GM12878 (cell line): ENCODE data around the gene RNF13. TPM values are rescaled to one million over a fixed set of nuclear protein-coding genes. Genes with fewer than 3 reads are reported as not detected.

Source experiments
- ATAC-seq: fragments of 200-7000 bp; cut with Tn5 transposase; 3 replicates; pipeline ENCODE4 v1.9.1; 2020; ENCODE audit warnings: mild to moderate bottlenecking, moderate library complexity
- BruUV-seq: library from RNA; stranded (reverse); fragments of 400-500 nt; replicated peaks from 2 replicates; lab custom pipeline; 2021; lab: Mats Ljungman, UMichigan
- CTCF ChIA-PET: fragments of 300-600 bp; sonication (Branson Sonifier 250); formaldehyde crosslinking; extraction: SDS; loops from one replicate; lab custom pipeline; 2021; ENCODE audit warnings: inconsistent platforms; lab: Yijun Ruan, JAX
- POLR2A ChIA-PET: fragments of 350-600 bp; formaldehyde crosslinking; extraction: SDS; loops from one replicate; lab custom pipeline; 2021; ENCODE audit warnings: inconsistent platforms; lab: Charles Lee
- RAD21 ChIA-PET: fragments of 300-600 bp; sonication (Branson Sonifier 250); formaldehyde crosslinking; loops from one replicate; lab custom pipeline; 2023; ENCODE audit warnings: antibody characterized with exemption; ENCODE audit not compliant: unreplicated experiment; lab: Charles Lee
- SMC1A ChIA-PET: fragments of 300-600 bp; sonication (Branson Sonifier 250); formaldehyde crosslinking; loops from one replicate; lab custom pipeline; 2023; ENCODE audit not compliant: unreplicated experiment, uncharacterized antibody; lab: Charles Lee
- DNase-seq: peaks from one replicate; pipeline ENCODE4 v3.0.0-alpha.2; 2011; ENCODE audit warnings: low read depth, low spot score
- FAIRE-seq: peaks from 3 replicates; lab custom pipeline; 2011; peaks lifted over from hg19 to GRCh38; lab: Jason Lieb, UNC
- H2AFZ ChIP-seq: 2 replicates; pipeline ENCODE4 v1.6.0; 2011; ENCODE audit warnings: low read depth, low read length, control low read depth; ENCODE audit not compliant: control insufficient read depth
- H3K27ac ChIP-seq: 2 replicates; pipeline ENCODE4 v1.5.1; 2011; ENCODE audit warnings: control low read depth; ENCODE audit not compliant: control insufficient read depth, insufficient read depth
- H3K27me3 ChIP-seq, 2 experiments: replicated peaks in 1 of 2; 2 replicates each; pipeline versions ENCODE4 v1.6.0 to v1.6.1; 2011; ENCODE audit warnings: low read length in 1 of 2; ENCODE audit not compliant: control insufficient read depth in 2 of 2, insufficient read depth in 2 of 2
- H3K36me3 ChIP-seq, 2 experiments: 2 replicates each; pipeline ENCODE4 v1.5.1; 2011; ENCODE audit warnings: low read length in 1 of 2; ENCODE audit not compliant: control insufficient read depth in 2 of 2, insufficient read depth in 2 of 2
- H3K4me1 ChIP-seq: 2 replicates; pipeline ENCODE4 v1.6.1; 2011; ENCODE audit warnings: mild to moderate bottlenecking, low read length, moderate library complexity, mixed read lengths; ENCODE audit not compliant: control insufficient read depth, insufficient read depth
- H3K4me2 ChIP-seq: 2 replicates; pipeline ENCODE4 v1.6.0; 2011; ENCODE audit warnings: control low read depth; ENCODE audit not compliant: control insufficient read depth, insufficient read depth
- H3K4me3 ChIP-seq: fragments of 200-600 bp; sonication (generic); 2 replicates; pipeline ENCODE4 v1.5.1; 2016
- H3K79me2 ChIP-seq: 2 replicates; pipeline ENCODE4 v1.6.0; 2011; ENCODE audit warnings: low read length; ENCODE audit not compliant: control insufficient read depth, insufficient read depth
- H3K9ac ChIP-seq: 2 replicates; pipeline ENCODE4 v1.8.0; 2011; ENCODE audit warnings: low read length, control low read depth, mixed read lengths; ENCODE audit not compliant: control insufficient read depth, insufficient read depth
- H3K9me3 ChIP-seq: replicated peaks from 3 replicates; pipeline ENCODE4 v1.5.1; 2011; ENCODE audit warnings: mild to moderate bottlenecking, low read length; ENCODE audit not compliant: control insufficient read depth, insufficient read depth
- H4K20me1 ChIP-seq: 2 replicates; pipeline ENCODE4 v1.6.0; 2011; ENCODE audit not compliant: control insufficient read depth, insufficient read depth
- BHLHE40 ChIP-seq, 2 experiments: fragments of 450-650 bp in 1 of 2; IDR thresholded peaks; 2 replicates each; pipeline ENCODE4 v1.6.1; 2011 to 2017; ENCODE audit warnings: low read depth in 2 of 2, borderline replicate concordance in 1 of 2, improper control_type of control experiment in 1 of 2, low read length in 1 of 2, mild to moderate bottlenecking in 1 of 2
- CREM ChIP-seq: IDR thresholded peaks from 2 replicates; pipeline ENCODE4 v1.6.1; 2014; ENCODE audit warnings: antibody characterized with exemption, low read depth
- DPF2 ChIP-seq: fragments of 450-650 bp; IDR thresholded peaks from 2 replicates; pipeline ENCODE4 v1.6.1; 2017; ENCODE audit warnings: mild to moderate bottlenecking
- EP300 ChIP-seq, 2 experiments: fragments of 150-350 bp in 1 of 2; IDR thresholded peaks; 2 replicates each; pipeline ENCODE4 v1.6.1; 2011 to 2012; ENCODE audit warnings: low read depth in 2 of 2, low read length in 2 of 2, borderline replicate concordance in 1 of 2, improper control_type of control experiment in 1 of 2, inconsistent platforms in 1 of 2; ENCODE audit not compliant: control insufficient read depth in 1 of 2
- EZH2 ChIP-seq: IDR thresholded peaks from 2 replicates; pipeline ENCODE4 v1.6.1; 2012; ENCODE audit warnings: low read depth, mild to moderate bottlenecking, control low read depth, inconsistent platforms, low read length, borderline replicate concordance; ENCODE audit not compliant: control insufficient read depth
- FOXM1 ChIP-seq: IDR thresholded peaks from 2 replicates; pipeline ENCODE4 v1.6.1; 2012; ENCODE audit warnings: low read depth, mild to moderate bottlenecking, inconsistent platforms, low read length, moderate library complexity
- HSF1 ChIP-seq: fragments of 150-350 bp; IDR thresholded peaks from 2 replicates; pipeline ENCODE4 v1.6.1; 2014; ENCODE audit warnings: mild to moderate bottlenecking, low read depth, low read length
- MLLT1 ChIP-seq: fragments of 450-650 bp; IDR thresholded peaks from 2 replicates; pipeline ENCODE4 v1.6.1; 2016; ENCODE audit warnings: mild to moderate bottlenecking
- PML ChIP-seq: IDR thresholded peaks from 2 replicates; pipeline ENCODE4 v1.6.1; 2012; ENCODE audit warnings: low read length, inconsistent platforms
- TARDBP ChIP-seq: IDR thresholded peaks from 2 replicates; pipeline ENCODE4 v1.6.1; 2016; ENCODE audit warnings: borderline replicate concordance
- ZBTB4 ChIP-seq: fragments of 450-650 bp; formaldehyde crosslinking; IDR thresholded peaks from 2 replicates; pipeline ENCODE4 v1.4.0; 2022; ENCODE audit warnings: mild to moderate bottlenecking, moderate library complexity
- WGBS: methylation state at CpG from one replicate; pipeline ENCODE4 v1.1.6; 2016; ENCODE audit warnings: low lambda C conversion rate; ENCODE audit not compliant: insufficient replicate concordance, insufficient coverage; ENCODE audit errors: missing lambda C conversion rate; 5-methylcytosine and 5-hydroxymethylcytosine counted together
- in situ Hi-C: fragments of 300-500 bp; cut with MboI; formaldehyde crosslinking; loops from 9 replicates; pipeline ENCODE4 v1.14.3; 2018; ENCODE audit warnings: mixed read lengths
- intact Hi-C: fragments of 100-400 bp; cut with micrococcal nuclease; formaldehyde crosslinking; loops from one replicate; pipeline ENCODE4 v1.14.2; 2022; ENCODE audit not compliant: unreplicated experiment
- polyA plus RNA-seq, 11 experiments: library from polyadenylated mRNA; depleted of rRNA in 4 of 11; unstranded in 6 of 11; stranded (reverse) in 5 of 11; fragments of >200 nt; fragmentation: Nextera tagmentation in 4 of 11; fragmentation: Illumina TruSeq in 1 of 11; extraction: Ambion mirVana in 4 of 11; extraction: Trizol in 1 of 11; gene quantifications; 1 replicate in 1 of 11; 2 replicates in 10 of 11; pipeline versions ENCODE4 v1.2.1 to v1.2.3, GENCODE V29; 2011 to 2016; ENCODE audit warnings: inconsistent platforms in 2 of 11, missing spikeins in 2 of 11, low read depth in 1 of 11
- total RNA-seq, 4 experiments: library from RNA; depleted of rRNA in 3 of 4; stranded (reverse); fragments of >200 nt in 3 of 4; fragmentation: Illumina TruSeq in 1 of 4; extraction: Trizol in 1 of 4; gene quantifications; 2 replicates each; pipeline versions ENCODE4 v1.2.1 to v1.2.3, GENCODE V29; 2013 to 2021

RNF13 gene
- total and polyA plus RNA-seq, 10 of the 15 experiments (the other 5 are each of a cell fraction or from before 2014, with no cell fraction given) = 18.9 to 73.4 (median 36.7) TPM

GRCh38 chr3:149872589-149872988 is 59.6 kb downstream of the RNF13 start:
- no peaks in the 10 kb centered on the region for H3K79me2 ChIP-seq
- H3K4me3 ChIP-seq = no peak overlapping the region
- no peak overlapping the region for H3K4me2 ChIP-seq
- ChIA-PET RAD21 (no interaction called here), CTCF (interaction anchor here (2.1 to 2.5 kb wide), 2 partner anchors 11 to 65 kb away, joined by 7 read pairs; no protein-coding TSS in a partner anchor), SMC1A (interaction anchor here (0.5 kb wide), 1 partner anchor 722 kb away, joined by 4 read pairs; no protein-coding TSS in a partner anchor), POLR2A (no interaction called here)
- no peak overlapping the region for H3K27ac ChIP-seq
- H3K27me3 ChIP-seq = no peaks in the 10 kb centered on the region
- intact Hi-C loops = no loop called here
- no peak for ATAC-seq
- 95% methylated on average over 2 of the region's 2 CpGs for WGBS
- H3K4me1 ChIP-seq = no peaks in the 10 kb centered on the region
- no peak overlapping the region for H3K9ac ChIP-seq
- BruUV-seq = no TSS peak
- TF ChIP-seq TARDBP (no peak), FOXM1 (no peak), PML (no peak), MLLT1 (no peak), EP300 (IDR thresholded peaks at IDR 0.05; ENCODE audit: borderline replicate concordance in 1 of 2, control insufficient read depth in 1 of 2, low read depth in 2 of 2, low read length in 2 of 2) (no peak), CREM (no peak), BHLHE40 (IDR thresholded peaks at IDR 0.05; ENCODE audit: borderline replicate concordance in 1 of 2, low read depth in 2 of 2, low read length in 1 of 2) (no peak), DPF2 (no peak), HSF1 (no peak), EZH2 (no peak), ZBTB4 (CRISPR knock-in tag) (no peak)
- FAIRE-seq = no peak
- no peaks in the 10 kb centered on the region; a peak in 1 of 4 replicates for H3K36me3 ChIP-seq
- H3K9me3 ChIP-seq = peaks cover 1% of the 10 kb centered on the region; the same call in 1 of the 3 replicates
- H2AFZ ChIP-seq = no peak overlapping the region
- in situ Hi-C loops = no loop called here
- H4K20me1 ChIP-seq = no peaks in the 10 kb centered on the region
- no peak for DNase-seq
